ENCODE data around the gene LINS1. TPM values are rescaled to one million over a fixed set of nuclear protein-coding genes. Genes with fewer than 3 reads are reported as not detected.
"Not testable (repeated sequence)": the region's sequence is repeated elsewhere in the genome, so short reads cannot be mapped to it uniquely, and the experiment has no call there.

Gene LINS1
- total and polyA plus RNA-seq, 2 donors (not counting 3 experiments of a cell fraction or from before 2014, with no cell fraction given) = 6.9 to 14.7 TPM

DNA sequence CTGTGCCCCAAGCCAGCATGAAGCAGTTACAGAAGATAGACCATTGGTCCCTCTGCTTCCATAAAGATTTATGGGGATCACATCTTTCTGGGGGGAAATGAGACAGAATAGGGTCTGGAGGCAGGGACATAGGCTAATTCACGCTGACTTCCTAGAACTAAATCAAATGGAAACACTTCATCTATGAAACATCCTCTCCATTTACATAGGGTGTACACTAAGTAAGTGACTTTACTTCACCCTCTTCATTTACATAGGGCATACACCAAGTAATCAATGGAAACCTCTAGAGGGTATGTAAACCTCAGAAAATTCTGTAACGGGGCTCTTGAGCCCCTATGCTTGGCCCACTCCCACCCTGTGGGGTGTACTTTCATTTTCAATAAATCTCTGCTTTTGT, 10.1 kb downstream of the LINS1 start:
- Histone ChIP-seq H3K27me3 (ENCODE audit: control insufficient read depth in 2 of 2, insufficient read depth in 2 of 2, low read length in 2 of 2) (no peaks in the 10 kb centered on the region), H3K4me1 (ENCODE audit: control insufficient read depth, extremely low read depth, insufficient read depth, low read length) (no peaks in the 10 kb centered on the region), H3K9ac (replicated peaks; ENCODE audit: extremely low read depth, insufficient read depth, low read length) (no peak overlapping the region), H3K4me2 (ENCODE audit: insufficient read depth, low read length) (no peak overlapping the region), H4K20me1 (replicated peaks; ENCODE audit: control insufficient read depth, extremely low read depth, insufficient read depth, low read length) (peaks cover 2% of the 10 kb centered on the region), H3K9me3 (replicated peaks; ENCODE audit: control insufficient read depth, insufficient read depth, low read length) (no peaks in the 10 kb centered on the region), H3K4me3 (replicated peaks in 1 of 3; ENCODE audit: insufficient read depth in 1 of 3, low read depth in 1 of 3, low read length in 3 of 3) (no peak overlapping the region), H2AFZ (ENCODE audit: low read depth, low read length) (no peak overlapping the region), H3K9me1 (replicated peaks; ENCODE audit: control insufficient read depth, extremely low read depth, insufficient read depth, low read length) (no peaks in the 10 kb centered on the region), H3K27ac (ENCODE audit: insufficient read depth, low read depth, low read length) (no peak overlapping the region), H3K36me3 (ENCODE audit: control insufficient read depth in 2 of 2, extremely low read depth in 1 of 2, insufficient read depth in 2 of 2, low read length in 2 of 2) (no peaks in the 10 kb centered on the region), H3K79me2 (ENCODE audit: control insufficient read depth, insufficient read depth, low read length) (peaks cover 71% of the 10 kb centered on the region)
- DNase-seq (ENCODE audit: low read depth, low spot score) = no peak
- dilution Hi-C loops (cut with MboI; ENCODE audit: extremely low pct_ligation_motif_present, low sequenced_read_pairs) (no loop called here), intact Hi-C loops (cut with micrococcal nuclease) (no loop called here)
- no peak for FAIRE-seq
- ChIA-PET POLR2A (no interaction called here), CTCF (no interaction called here)
- no peak for TF ChIP-seq GATA2 (IDR thresholded peaks at IDR 0.05; ENCODE audit: insufficient read depth, insufficient read length, low read depth, low read length)
- TF ChIP-seq MYC (IDR thresholded peaks at IDR 0.05; ENCODE audit: low read depth, low read length) = no peak
- TF ChIP-seq JUN (IDR thresholded peaks at IDR 0.05; ENCODE audit: borderline replicate concordance, insufficient read depth, insufficient read length, low read depth) = no peak
- TF ChIP-seq EZH2 (IDR thresholded peaks at IDR 0.05; ENCODE audit: borderline replicate concordance, low read depth, low read length, severe bottlenecking) = no peak
- TF ChIP-seq, protein P1, sequence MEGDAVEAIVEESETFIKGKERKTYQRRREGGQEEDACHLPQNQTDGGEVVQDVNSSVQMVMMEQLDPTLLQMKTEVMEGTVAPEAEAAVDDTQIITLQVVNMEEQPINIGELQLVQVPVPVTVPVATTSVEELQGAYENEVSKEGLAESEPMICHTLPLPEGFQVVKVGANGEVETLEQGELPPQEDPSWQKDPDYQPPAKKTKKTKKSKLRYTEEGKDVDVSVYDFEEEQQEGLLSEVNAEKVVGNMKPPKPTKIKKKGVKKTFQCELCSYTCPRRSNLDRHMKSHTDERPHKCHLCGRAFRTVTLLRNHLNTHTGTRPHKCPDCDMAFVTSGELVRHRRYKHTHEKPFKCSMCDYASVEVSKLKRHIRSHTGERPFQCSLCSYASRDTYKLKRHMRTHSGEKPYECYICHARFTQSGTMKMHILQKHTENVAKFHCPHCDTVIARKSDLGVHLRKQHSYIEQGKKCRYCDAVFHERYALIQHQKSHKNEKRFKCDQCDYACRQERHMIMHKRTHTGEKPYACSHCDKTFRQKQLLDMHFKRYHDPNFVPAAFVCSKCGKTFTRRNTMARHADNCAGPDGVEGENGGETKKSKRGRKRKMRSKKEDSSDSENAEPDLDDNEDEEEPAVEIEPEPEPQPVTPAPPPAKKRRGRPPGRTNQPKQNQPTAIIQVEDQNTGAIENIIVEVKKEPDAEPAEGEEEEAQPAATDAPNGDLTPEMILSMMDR (IDR thresholded peaks at IDR 0.05; ENCODE audit: extremely low read depth in 1 of 2, insufficient read depth in 1 of 2, low read depth in 1 of 2, low read length in 2 of 2) = no peak
- no peak for TF ChIP-seq FOS (IDR thresholded peaks at IDR 0.05; ENCODE audit: borderline replicate concordance, insufficient read depth, low read length)
- TF ChIP-seq POLR2A (IDR thresholded peaks at IDR 0.05; ENCODE audit: low read depth, low read length) = no peak
- TF ChIP-seq, protein P2, sequence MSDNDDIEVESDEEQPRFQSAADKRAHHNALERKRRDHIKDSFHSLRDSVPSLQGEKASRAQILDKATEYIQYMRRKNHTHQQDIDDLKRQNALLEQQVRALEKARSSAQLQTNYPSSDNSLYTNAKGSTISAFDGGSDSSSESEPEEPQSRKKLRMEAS (IDR thresholded peaks at IDR 0.05; ENCODE audit: insufficient read depth, insufficient read length) = no peak
- no peak for TF ChIP-seq POLR2AphosphoS5 (IDR thresholded peaks at IDR 0.05; ENCODE audit: insufficient read depth, low read depth, low read length)
- BruUV-seq (replicated peaks) = no TSS peak

DNA sequence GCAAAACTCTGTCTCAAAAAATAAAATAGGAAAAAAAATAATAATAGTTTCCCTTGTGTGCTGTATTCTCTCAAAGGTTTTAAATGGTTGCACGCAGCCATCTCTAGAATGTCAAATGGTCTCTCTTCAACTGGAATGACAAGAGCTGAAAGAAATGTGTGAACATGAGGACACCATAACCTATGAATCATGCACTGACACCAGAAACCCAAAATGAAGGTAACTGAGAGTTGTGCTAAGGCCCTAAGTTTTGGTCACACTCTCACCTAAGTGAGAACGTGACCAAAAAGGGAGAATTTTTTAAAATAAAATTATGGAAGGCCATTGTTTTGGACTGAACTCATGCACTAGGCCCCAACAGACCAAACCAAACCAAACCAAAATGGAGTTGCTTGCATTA, 10.8 kb downstream of the LINS1 start:
- H3K4me3 ChIP-seq (replicated peaks in 1 of 3; ENCODE audit: insufficient read depth in 1 of 3, low read depth in 1 of 3, low read length in 3 of 3); H3K9me1 ChIP-seq (replicated peaks; ENCODE audit: control insufficient read depth, extremely low read depth, insufficient read depth, low read length); dilution Hi-C loops (cut with MboI; ENCODE audit: extremely low pct_ligation_motif_present, low sequenced_read_pairs); H3K4me1 ChIP-seq (ENCODE audit: control insufficient read depth, extremely low read depth, insufficient read depth, low read length); H3K9me3 ChIP-seq (replicated peaks; ENCODE audit: control insufficient read depth, insufficient read depth, low read length); intact Hi-C loops (cut with micrococcal nuclease); H3K9ac ChIP-seq (replicated peaks; ENCODE audit: extremely low read depth, insufficient read depth, low read length); POLR2A ChIA-PET; H4K20me1 ChIP-seq (replicated peaks; ENCODE audit: control insufficient read depth, extremely low read depth, insufficient read depth, low read length); FAIRE-seq; H3K27ac ChIP-seq (ENCODE audit: insufficient read depth, low read depth, low read length); BruUV-seq (replicated peaks); H2AFZ ChIP-seq (ENCODE audit: low read depth, low read length); CTCF ChIA-PET; DNase-seq (ENCODE audit: low read depth, low spot score); H3K36me3 ChIP-seq (ENCODE audit: control insufficient read depth in 2 of 2, extremely low read depth in 1 of 2, insufficient read depth in 2 of 2, low read length in 2 of 2); H3K27me3 ChIP-seq (ENCODE audit: control insufficient read depth in 2 of 2, insufficient read depth in 2 of 2, low read length in 2 of 2); H3K4me2 ChIP-seq (ENCODE audit: insufficient read depth, low read length): not testable (repeated sequence)
- H3K79me2 ChIP-seq (ENCODE audit: control insufficient read depth, insufficient read depth, low read length) = peaks cover 66% of the 10 kb centered on the region

All from endothelial cell of umbilical vein (primary cell).